ENCODE data around the gene THRB. TPM values are rescaled to one million over a fixed set of nuclear protein-coding genes. Genes with fewer than 3 reads are reported as not detected.

THRB gene
- total and polyA plus RNA-seq, 9 of the 15 experiments (the other 6 are each of a cell fraction or from before 2014, with no cell fraction given) = 1.7 to 14.9 (median 6.9) TPM

DNA sequence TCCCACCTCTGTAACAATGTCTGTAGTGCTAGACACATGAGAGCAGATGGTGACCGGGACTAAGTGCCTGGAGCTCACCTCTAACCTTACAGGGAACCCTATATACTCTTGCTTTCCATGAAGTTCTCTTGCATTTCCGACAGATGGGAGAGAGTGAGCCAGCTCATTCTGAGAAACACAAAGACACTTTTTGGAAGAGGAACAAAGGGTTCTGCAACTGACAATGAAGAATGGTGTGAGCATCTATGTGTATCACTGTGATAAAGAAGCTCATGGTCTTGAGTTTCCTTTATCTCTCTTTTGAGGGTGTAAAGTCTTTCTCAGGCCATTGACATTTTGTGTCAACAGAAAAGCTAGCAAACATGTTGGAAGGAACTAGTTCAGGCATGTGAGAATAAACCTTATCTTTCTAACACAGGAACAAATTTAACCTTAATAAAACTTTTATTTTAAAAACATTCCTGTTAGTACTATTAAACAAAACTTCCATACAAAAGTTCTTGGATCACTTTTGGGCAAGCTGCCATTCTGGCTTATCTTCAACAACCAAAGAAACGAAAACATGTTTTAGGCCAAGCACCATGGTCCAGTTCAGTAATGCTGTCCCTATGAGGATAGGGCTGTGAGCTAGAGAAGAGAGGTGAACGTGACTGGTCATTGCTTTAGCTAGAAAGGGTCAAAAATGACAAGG lies 142.7 kb downstream of the THRB start (continued):
- TF ChIP-seq MYC (IDR thresholded peaks at IDR 0.05; ENCODE audit: low read depth, low read length) = peak; percentile 44
- no peak for TF ChIP-seq MYC (CRISPR knock-in tag; IDR thresholded peaks at IDR 0.05; ENCODE audit: borderline replicate concordance, low read depth)
- no peak for TF ChIP-seq NKRF (IDR thresholded peaks at IDR 0.05; ENCODE audit: borderline replicate concordance)
- no peak for TF ChIP-seq TCFL5 (CRISPR knock-in tag; conservative IDR thresholded peaks at IDR 0.05)
- peak; percentile 95 for TF ChIP-seq NCOR1 (IDR thresholded peaks at IDR 0.05)
- no peak for TF ChIP-seq CHD4 (IDR thresholded peaks at IDR 0.05; ENCODE audit: insufficient read depth, insufficient replicate concordance, low read depth, low read length, poor library complexity, severe bottlenecking)
- TF ChIP-seq U2AF2 (optimal IDR thresholded peaks at IDR 0.05; ENCODE audit: low read depth, low read length) = no peak
- TF ChIP-seq, protein P1, sequence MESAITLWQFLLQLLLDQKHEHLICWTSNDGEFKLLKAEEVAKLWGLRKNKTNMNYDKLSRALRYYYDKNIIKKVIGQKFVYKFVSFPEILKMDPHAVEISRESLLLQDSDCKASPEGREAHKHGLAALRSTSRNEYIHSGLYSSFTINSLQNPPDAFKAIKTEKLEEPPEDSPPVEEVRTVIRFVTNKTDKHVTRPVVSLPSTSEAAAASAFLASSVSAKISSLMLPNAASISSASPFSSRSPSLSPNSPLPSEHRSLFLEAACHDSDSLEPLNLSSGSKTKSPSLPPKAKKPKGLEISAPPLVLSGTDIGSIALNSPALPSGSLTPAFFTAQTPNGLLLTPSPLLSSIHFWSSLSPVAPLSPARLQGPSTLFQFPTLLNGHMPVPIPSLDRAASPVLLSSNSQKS (CRISPR knock-in tag; IDR thresholded peaks at IDR 0.05) = no peak
- TF ChIP-seq, protein P2, sequence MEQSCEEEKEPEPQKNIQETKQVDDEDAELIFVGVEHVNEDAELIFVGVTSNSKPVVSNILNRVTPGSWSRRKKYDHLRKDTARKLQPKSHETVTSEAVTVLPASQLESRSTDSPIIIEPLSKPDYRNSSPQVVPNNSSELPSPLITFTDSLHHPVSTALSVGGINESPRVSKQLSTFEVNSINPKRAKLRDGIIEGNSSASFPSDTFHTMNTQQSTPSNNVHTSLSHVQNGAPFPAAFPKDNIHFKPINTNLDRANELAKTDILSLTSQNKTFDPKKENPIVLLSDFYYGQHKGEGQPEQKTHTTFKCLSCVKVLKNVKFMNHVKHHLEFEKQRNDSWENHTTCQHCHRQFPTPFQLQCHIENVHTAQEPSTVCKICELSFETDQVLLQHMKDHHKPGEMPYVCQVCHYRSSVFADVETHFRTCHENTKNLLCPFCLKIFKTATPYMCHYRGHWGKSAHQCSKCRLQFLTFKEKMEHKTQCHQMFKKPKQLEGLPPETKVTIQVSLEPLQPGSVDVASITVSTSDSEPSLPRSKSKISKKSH (CRISPR knock-in tag; IDR thresholded peaks at IDR 0.05) = no peak
- no peak for TF ChIP-seq SMAD1 (IDR thresholded peaks at IDR 0.05; ENCODE audit: low read depth, low read length, partially characterized antibody)
- no peak for TF ChIP-seq E2F5 (CRISPR knock-in tag; IDR thresholded peaks at IDR 0.05)
- TF ChIP-seq ILK (tag; IDR thresholded peaks at IDR 0.05; ENCODE audit: borderline replicate concordance, low read depth) = no peak
- peak; percentile 96 for TF ChIP-seq PKNOX1 (IDR thresholded peaks at IDR 0.05)
- no peak for TF ChIP-seq DACH1 (IDR thresholded peaks at IDR 0.05; ENCODE audit: partially characterized antibody)
- TF ChIP-seq ESRRA (IDR thresholded peaks at IDR 0.05; ENCODE audit: borderline replicate concordance, low read depth) = no peak
- TF ChIP-seq TCF7L2 (IDR thresholded peaks at IDR 0.05; ENCODE audit: low read depth, low read length) = no peak; the same call in 1 of the 2 replicates
- peak; percentile 95; the same call in 1 of the 2 replicates for TF ChIP-seq NCOA1 (IDR thresholded peaks at IDR 0.05; ENCODE audit: low read depth)
- TF ChIP-seq SMAD4 (CRISPR knock-in tag; conservative IDR thresholded peaks at IDR 0.05) = peak; percentile 93
- TF ChIP-seq SIX5 (IDR thresholded peaks at IDR 0.05; ENCODE audit: borderline replicate concordance in 1 of 2, insufficient read depth in 1 of 2, low read depth in 1 of 2, low read length in 2 of 2) = no peak

Data from K562 (cell line).